HCT116 (cell line): ENCODE data around the gene NBEAL2. TPM values are rescaled to one million over a fixed set of nuclear protein-coding genes. Genes with fewer than 3 reads are reported as not detected.

Source experiments
- ATAC-seq: fragments of 200-7000 bp; cut with Tn5 transposase; 2 replicates; pipeline ENCODE4 v1.9.1; 2020; ENCODE audit warnings: mild to moderate bottlenecking, moderate library complexity
- BruUV-seq: library from RNA; stranded (reverse); fragments of 400-500 nt; replicated peaks from 2 replicates; lab custom pipeline; 2021; lab: Mats Ljungman, UMichigan
- CTCF ChIA-PET: fragments of 300-600 bp; sonication (Branson Sonifier 250); formaldehyde crosslinking; loops from one replicate; lab custom pipeline; 2021; ENCODE audit warnings: antibody characterized with exemption; lab: Charles Lee
- POLR2A ChIA-PET: fragments of 300-600, 350-600 bp; sonication (Branson Sonifier 250); formaldehyde crosslinking; loops from one replicate; lab custom pipeline; 2021; ENCODE audit warnings: antibody characterized with exemption; lab: Charles Lee
- RAD21 ChIA-PET, 2 experiments: fragments of 300-600 bp; sonication (Branson Sonifier 250); formaldehyde crosslinking; loops; one replicate each; lab custom pipeline; 2023; ENCODE audit warnings: low total read pairs in 2 of 2; ENCODE audit not compliant: uncharacterized antibody in 2 of 2, unreplicated experiment in 2 of 2, low non-redundant PET in 1 of 2; lab: Charles Lee
- DNase-seq: peaks from one replicate; pipeline ENCODE4 v3.0.0-alpha.2; 2010; ENCODE audit warnings: low read depth, low spot score
- H2AFZ ChIP-seq: fragments of 200-600 bp; shearing (Covaris generic), sonication (generic); 2 replicates; pipeline ENCODE4 v1.6.1; 2017; ENCODE audit warnings: low read depth, mixed run types, mixed read lengths, antibody characterized with exemption, low read length; ENCODE audit not compliant: poor library complexity, severe bottlenecking
- H3K27ac ChIP-seq: 2 replicates; pipeline ENCODE4 v1.5.1; 2012; ENCODE audit warnings: low read depth, low read length
- H3K27me3 ChIP-seq: fragments of 200-600 bp; sonication (generic); 2 replicates; pipeline ENCODE4 v1.6.1; 2016; ENCODE audit warnings: mixed run types, low read length, mixed read lengths; ENCODE audit not compliant: insufficient read depth
- H3K36me3 ChIP-seq, 2 experiments: fragments of 200-500 bp in 1 of 2; fragments of 200-600 bp in 1 of 2; sonication (Bioruptor generic) in 1 of 2; sonication (generic) in 1 of 2; 2 replicates each; pipeline versions ENCODE4 v1.5.1 to v1.6.1; 2014 to 2016; ENCODE audit warnings: low read length in 2 of 2, inconsistent platforms in 1 of 2, mixed read lengths in 1 of 2, mixed run types in 1 of 2; ENCODE audit not compliant: insufficient read depth in 2 of 2, control insufficient read depth in 1 of 2
- H3K4me1 ChIP-seq, 2 experiments: fragments of 200-600 bp in 1 of 2; sonication (generic) in 1 of 2; 2 replicates each; pipeline versions ENCODE4 v1.5.1 to v1.6.1; 2012 to 2017; ENCODE audit warnings: low read length in 2 of 2, inconsistent platforms in 1 of 2, mild to moderate bottlenecking in 1 of 2, mixed read lengths in 1 of 2, mixed run types in 1 of 2, moderate library complexity in 1 of 2; ENCODE audit not compliant: insufficient read depth in 2 of 2, control insufficient read depth in 1 of 2
- H3K4me2 ChIP-seq: fragments of 200-600 bp; sonication (generic); 2 replicates; pipeline ENCODE4 v1.6.1; 2017; ENCODE audit warnings: mixed run types, low read length, mixed read lengths
- H3K4me3 ChIP-seq, 2 experiments: fragments of 200-600 bp in 1 of 2; sonication (generic) in 1 of 2; replicated peaks in 1 of 2; 2 replicates each; pipeline ENCODE4 v1.5.1; 2011 to 2016; ENCODE audit warnings: low read length in 2 of 2, control low read depth in 1 of 2, low read depth in 1 of 2, mild to moderate bottlenecking in 1 of 2, mixed read lengths in 1 of 2, mixed run types in 1 of 2
- H3K79me2 ChIP-seq: fragments of 200-600 bp; sonication (generic); 2 replicates; pipeline ENCODE4 v1.6.1; 2017; ENCODE audit warnings: mild to moderate bottlenecking, mixed run types, low read length, moderate library complexity, mixed read lengths; ENCODE audit not compliant: insufficient read depth
- H3K9ac ChIP-seq: fragments of 200-600 bp; sonication (generic); 2 replicates; pipeline ENCODE4 v1.6.1; 2016; ENCODE audit warnings: low read length, mixed read lengths
- H3K9me2 ChIP-seq: fragments of 200-600 bp; sonication (generic), shearing (Covaris generic); 2 replicates; pipeline ENCODE4 v1.6.1; 2017; ENCODE audit warnings: mixed run types, mild to moderate bottlenecking, moderate library complexity; ENCODE audit not compliant: insufficient read depth
- H3K9me3 ChIP-seq, 2 experiments: fragments of 200-500 bp in 1 of 2; fragments of 200-600 bp in 1 of 2; sonication (Bioruptor generic) in 1 of 2; sonication (generic) in 1 of 2; 2 replicates each; pipeline ENCODE4 v1.6.1; 2014 to 2017; ENCODE audit warnings: low read length in 2 of 2, mixed read lengths in 2 of 2, inconsistent platforms in 1 of 2, low read depth in 1 of 2, mild to moderate bottlenecking in 1 of 2, mixed run types in 1 of 2, moderate library complexity in 1 of 2; ENCODE audit not compliant: control insufficient read depth in 1 of 2, insufficient read depth in 1 of 2
- H4K20me1 ChIP-seq: fragments of 200-600 bp; sonication (generic), shearing (Covaris generic); 2 replicates; pipeline ENCODE4 v1.6.1; 2017; ENCODE audit warnings: mixed run types, mild to moderate bottlenecking, moderate library complexity; ENCODE audit not compliant: insufficient read depth
- CBX3 ChIP-seq: IDR thresholded peaks from 2 replicates; pipeline ENCODE4 v1.6.1; 2012; ENCODE audit warnings: low read depth
- FOSL1 ChIP-seq: IDR thresholded peaks from 2 replicates; pipeline ENCODE4 v1.6.1; 2012; ENCODE audit warnings: low read depth
- SIN3A ChIP-seq: IDR thresholded peaks from 2 replicates; pipeline ENCODE4 v1.6.1; 2012; ENCODE audit warnings: low read depth
- SRF ChIP-seq: IDR thresholded peaks from 2 replicates; pipeline ENCODE4 v1.6.1; 2012; ENCODE audit warnings: low read depth
- ZBTB33 ChIP-seq: IDR thresholded peaks from 2 replicates; pipeline ENCODE4 v1.6.1; 2011; ENCODE audit warnings: mild to moderate bottlenecking, low read length, moderate library complexity; ENCODE audit not compliant: insufficient replicate concordance; ENCODE audit errors: extremely low read depth
- ZFX ChIP-seq: fragments of 450-650 bp; IDR thresholded peaks from 2 replicates; pipeline ENCODE4 v1.6.1; 2017
- intact Hi-C: fragments of 100-400 bp; cut with micrococcal nuclease; formaldehyde crosslinking; loops from 2 replicates; pipeline ENCODE4 v1.10.0; 2022
- total RNA-seq: library from RNA; stranded (reverse); gene quantifications from one replicate; pipeline ENCODE4 v1.2.1, GENCODE V29; 2021; ENCODE audit not compliant: unreplicated experiment

Gene NBEAL2
- total RNA-seq, 1 experiment from 2014 or later: 72.9 TPM

- H3K9ac ChIP-seq: no peak overlapping the region
- intact Hi-C loops: loop anchor here (5.0 kb wide), 1 partner anchor 41 kb away; no protein-coding TSS in a partner anchor
Measured at GRCh38 chr3:46978381-46978780, 1.1 kb upstream of the NBEAL2 start.

GRCh38 chr3:46979958-46980497 is 562 bp downstream of the NBEAL2 start:
- POLR2A ChIA-PET: no interaction called here
- no TSS peak for BruUV-seq
- Histone ChIP-seq H3K9me2 (no peaks in the 10 kb centered on the region), H2AFZ (no peak overlapping the region), H3K9ac (peak overlapping the region; percentile 98), H3K79me2 (peaks cover 52% of the 10 kb centered on the region), H3K4me1 (peaks cover 24 to 49% of the 10 kb centered on the region in 2 experiments), H3K9me3 (no peaks in the 10 kb centered on the region), H3K27ac (peak overlapping the region; percentile 78), H3K36me3 (no peaks in the 10 kb centered on the region), H3K27me3 (no peaks in the 10 kb centered on the region), H3K4me3 (peak overlapping the region; percentile 88 to 98), H4K20me1 (peaks cover under 1% of the 10 kb centered on the region; the same call in 1 of the 2 replicates), H3K4me2 (peak overlapping the region; percentile 95)
- RAD21 ChIA-PET: interaction anchor here in 1 of 2 experiments (0.6 kb wide), 1 partner anchor 809 kb away, joined by 3 read pairs; no protein-coding TSS in a partner anchor
- TF ChIP-seq SIN3A (no peak), ZBTB33 (no peak), ZFX (peak; percentile 69; the same call in 1 of the 2 replicates), FOSL1 (no peak), CBX3 (no peak), SRF (no peak)
- DNase-seq (no peak), ATAC-seq (peak; percentile 21)
- intact Hi-C loops: loop anchor here (5.0 kb wide), 1 partner anchor 43 kb away; no protein-coding TSS in a partner anchor
- CTCF ChIA-PET: interaction anchor here (2.0 kb wide), 1 partner anchor 57 kb away, joined by 5 read pairs; no protein-coding TSS in a partner anchor

More at GRCh38 chr3:46978381-46978780, 1.1 kb upstream of the NBEAL2 start:
- no TSS peak for BruUV-seq
- ChIA-PET POLR2A (interaction anchor here (1.1 kb wide), 1 partner anchor 9 kb away, joined by 3 read pairs; no protein-coding TSS in a partner anchor), RAD21 (no interaction called here), CTCF (interaction anchor here (1.1 kb wide), 1 partner anchor 43 kb away, joined by 3 read pairs; no protein-coding TSS in a partner anchor)
- DNase-seq (no peak), ATAC-seq (no peak)
- H4K20me1 ChIP-seq: peaks cover 14% of the 10 kb centered on the region; the same call in 1 of the 2 replicates
- H3K4me2 ChIP-seq: peak overlapping the region; percentile 76; the same call in 1 of the 2 replicates
- H3K36me3 ChIP-seq: peaks cover 0 to 9% of the 10 kb centered on the region in 2 experiments; a peak in 1 of 4 replicates
- H3K79me2 ChIP-seq: peaks cover 61% of the 10 kb centered on the region
- H3K27ac ChIP-seq: peak overlapping the region; percentile 77; the same call in 1 of the 2 replicates
- H3K9me2 ChIP-seq: no peaks in the 10 kb centered on the region
- no peaks in the 10 kb centered on the region for H3K27me3 ChIP-seq
- peaks cover 26 to 58% of the 10 kb centered on the region in 2 experiments for H3K4me1 ChIP-seq
- no peaks in the 10 kb centered on the region for H3K9me3 ChIP-seq
- H3K4me3 ChIP-seq: no peak overlapping the region
- H2AFZ ChIP-seq: no peak overlapping the region
- no peak for TF ChIP-seq SIN3A
